Renal cortical epithelial cell (primary cell): ENCODE measurements around the gene SIVA1. TPM values are rescaled to one million over a fixed set of nuclear protein-coding genes. Genes with fewer than 3 reads are reported as not detected.
A peak's percentile ranks its signal among the peaks of the same experiment; 100 is the strongest.

Experiments used
- DNase-seq: peaks from one replicate; pipeline ENCODE4 v3.0.0-alpha.2; 2011; ENCODE audit warnings: low read depth
- total RNA-seq: library from RNA; depleted of rRNA; stranded (reverse); fragments of >200 nt; gene quantifications from 2 replicates; pipeline ENCODE4 v1.2.3, GENCODE V29; 2014

The SIVA1 gene
- total RNA-seq, 1 donor from 2014 or later: 38.8 TPM

- no peak for DNase-seq
Measured at GRCh38 chr14:104734601-104734990, 18.4 kb upstream of the SIVA1 start.

- no peak for DNase-seq
Measured at GRCh38 chr14:104734991-104735779, 17.8 kb upstream of the SIVA1 start.

GRCh38 chr14:104735830-104736642 is 16.9 kb upstream of the SIVA1 start:
- peak; percentile 44 for DNase-seq

- no peak for DNase-seq
Measured at GRCh38 chr14:104738375-104739019, 14.4 kb upstream of the SIVA1 start.

- no peak for DNase-seq
Measured at GRCh38 chr14:104739026-104739425, 13.9 kb upstream of the SIVA1 start.

- DNase-seq: no peak
Measured at GRCh38 chr14:104739546-104740516, 13.1 kb upstream of the SIVA1 start.

GRCh38 chr14:104741108-104741802 is 11.7 kb upstream of the SIVA1 start:
- DNase-seq: no peak

- DNase-seq: no peak
Measured at GRCh38 chr14:104741803-104742251, 11.1 kb upstream of the SIVA1 start.

GRCh38 chr14:104742586-104743455 is 10.1 kb upstream of the SIVA1 start:
- DNase-seq: no peak

GRCh38 chr14:104743461-104744380 is 9.2 kb upstream of the SIVA1 start:
- DNase-seq: no peak

- no peak for DNase-seq
Measured at GRCh38 chr14:104744484-104744883, 8.5 kb upstream of the SIVA1 start.

- no peak for DNase-seq
Measured at GRCh38 chr14:104745431-104745830, 7.5 kb upstream of the SIVA1 start.

- DNase-seq: no peak
Measured at GRCh38 chr14:104746071-104746545, 6.8 kb upstream of the SIVA1 start.

- no peak for DNase-seq
Measured at GRCh38 chr14:104746934-104747481, 5.9 kb upstream of the SIVA1 start.

- DNase-seq: no peak
Measured at GRCh38 chr14:104747876-104748275, 5.1 kb upstream of the SIVA1 start.

- peak; percentile 73 for DNase-seq
Measured at GRCh38 chr14:104749111-104749649, 3.8 kb upstream of the SIVA1 start.

- DNase-seq: peak; percentile 35
Measured at GRCh38 chr14:104750056-104750752, 2.7 kb upstream of the SIVA1 start.
